NCI-H1048 (cell line): ENCODE data around the gene IRAK2.
"Not testable (repeated sequence)": the region's sequence is repeated elsewhere in the genome, so short reads cannot be mapped to it uniquely, and the experiment has no call there.

ENCODE experiments used
- DNase-seq: peaks from one replicate; lab custom pipeline; 2025; lab: John Stamatoyannopoulos, UW

IRAK2 gene

GRCh38 chr3:10253731-10254130 is 89.0 kb downstream of the IRAK2 start:
- DNase-seq, result no peak

- no peak for DNase-seq
Observed at GRCh38 chr3:10255835-10256234, 91.1 kb downstream of the IRAK2 start.

GRCh38 chr3:10259036-10259435 is 94.3 kb downstream of the IRAK2 start:
- DNase-seq, result no peak

DNA sequence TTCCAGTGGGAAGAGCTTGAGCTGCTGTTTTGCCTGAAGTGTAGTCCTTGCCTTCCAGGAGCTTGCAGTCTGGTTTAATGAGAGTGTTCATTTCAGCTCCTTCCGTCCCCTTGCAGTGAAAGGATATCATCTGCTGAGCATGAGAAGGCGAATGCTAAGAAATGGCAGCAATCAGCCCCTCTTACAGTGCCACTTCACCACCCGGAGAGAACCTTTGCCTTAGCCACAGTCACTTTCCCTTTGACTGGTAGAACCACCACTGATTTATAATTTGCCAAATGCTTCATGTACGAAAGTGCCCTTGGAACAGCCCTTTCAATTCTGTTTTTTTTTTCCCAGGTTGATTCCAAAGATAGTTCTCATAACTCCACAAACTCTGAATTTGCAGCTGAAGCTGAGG is 95.1 kb downstream of the IRAK2 start:
- DNase-seq, result no peak

- DNase-seq, result no peak
Observed at GRCh38 chr3:10260211-10260701, 95.5 kb downstream of the IRAK2 start.

DNA sequence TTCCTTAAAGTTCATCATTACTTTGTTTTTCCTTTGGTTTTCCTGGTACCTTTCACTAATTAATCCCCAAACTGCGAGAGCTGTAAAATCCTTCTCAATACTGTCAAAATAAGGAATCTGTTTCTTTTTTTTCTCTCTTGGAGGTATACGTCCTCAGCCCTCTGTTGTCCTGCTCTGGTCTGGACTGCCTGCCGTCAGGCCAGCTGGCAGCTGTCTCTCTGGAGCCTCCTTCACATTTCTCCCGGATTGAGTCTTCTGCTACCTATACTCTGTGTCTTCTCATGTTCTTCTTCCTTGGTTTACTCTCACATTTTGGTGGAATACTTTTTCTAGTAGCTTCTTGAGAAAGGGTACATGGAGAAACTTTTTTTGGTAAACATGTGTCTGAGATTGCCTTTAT is 97.3 kb downstream of the IRAK2 start:
- no peak for DNase-seq

DNA sequence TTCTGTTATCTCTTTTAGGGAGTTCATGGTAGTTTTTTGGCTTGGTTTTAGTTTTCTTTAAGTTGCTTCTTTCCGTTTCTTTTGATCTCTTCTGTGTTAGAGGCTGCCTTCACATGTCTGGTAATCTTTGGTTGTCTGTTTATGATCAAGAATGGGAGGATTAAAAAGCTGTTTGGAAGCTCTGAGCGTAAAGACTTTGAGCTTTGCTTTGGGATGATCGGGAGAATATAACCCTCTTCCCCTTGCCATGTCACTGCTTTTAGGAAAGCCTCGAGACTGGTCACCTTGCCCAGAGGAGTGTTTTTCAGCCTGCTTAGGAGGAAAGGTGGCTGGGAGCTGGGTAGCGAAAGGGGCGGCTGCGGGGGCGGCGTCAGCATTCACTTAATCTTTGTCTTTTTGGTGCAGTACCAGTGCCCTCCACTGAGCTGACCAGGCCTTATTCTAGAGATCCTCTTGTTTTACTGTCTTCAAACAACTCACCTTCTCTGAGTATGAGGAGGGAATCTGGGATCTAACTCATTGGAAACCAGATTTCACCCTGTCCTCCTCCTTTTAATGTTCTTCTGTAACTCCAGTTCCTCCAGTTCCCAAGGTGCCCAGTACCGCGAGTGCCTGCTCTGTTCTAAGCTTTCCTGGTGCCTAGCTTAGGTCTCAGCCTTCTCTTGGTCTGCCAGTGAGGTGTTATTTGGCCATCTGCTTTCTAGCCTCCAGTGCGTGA is 99.1 kb downstream of the IRAK2 start:
- DNase-seq, result no peak

DNA sequence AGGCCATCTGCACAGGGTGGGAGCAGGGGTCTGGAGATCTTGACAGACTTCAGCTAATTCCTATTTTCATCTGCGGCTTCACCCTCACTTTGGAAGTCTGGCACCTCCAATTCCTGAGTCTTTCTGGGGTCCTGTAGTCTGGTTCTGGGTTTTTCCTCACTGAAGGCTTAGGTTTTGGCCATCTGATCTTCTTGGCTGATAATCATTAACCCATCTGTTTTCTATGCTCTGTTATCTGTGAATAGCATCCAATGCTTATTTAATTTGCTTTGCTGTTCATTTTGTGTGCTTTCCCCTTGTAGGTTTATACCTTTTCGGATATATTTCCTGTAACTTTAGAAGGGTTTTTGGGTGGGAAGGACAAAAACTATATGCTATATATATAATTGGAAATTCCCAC is 101.1 kb downstream of the IRAK2 start:
- no peak for DNase-seq

DNA sequence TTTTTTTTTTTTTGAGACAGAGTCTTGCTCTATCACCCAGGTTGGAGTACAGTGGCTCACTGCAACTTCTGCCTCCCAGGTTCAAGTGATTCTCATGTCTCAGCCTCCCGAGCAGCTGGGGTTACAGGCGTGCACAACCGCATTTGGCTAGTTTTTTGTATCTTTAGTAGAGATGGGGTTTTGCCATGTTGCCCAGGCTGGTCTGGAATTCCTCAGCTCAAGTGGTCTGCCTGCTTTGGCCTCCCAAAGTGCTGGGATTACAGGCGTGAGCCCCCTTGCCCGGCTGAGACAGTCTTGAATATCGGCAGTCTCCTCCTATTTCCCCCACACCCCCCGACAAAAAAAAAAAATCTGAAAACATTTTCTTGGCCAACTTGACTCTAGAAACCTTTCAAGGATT is 102.2 kb downstream of the IRAK2 start:
- DNase-seq, result not testable (repeated sequence)

GRCh38 chr3:10268116-10268515 is 103.4 kb downstream of the IRAK2 start:
- no peak for DNase-seq

GRCh38 chr3:10268930-10269329 is 104.2 kb downstream of the IRAK2 start:
- no peak for DNase-seq

GRCh38 chr3:10269443-10269842 is 104.7 kb downstream of the IRAK2 start:
- DNase-seq, result no peak

GRCh38 chr3:10272476-10272875 is 107.8 kb downstream of the IRAK2 start:
- not testable (repeated sequence) for DNase-seq

GRCh38 chr3:10272977-10273376 is 108.3 kb downstream of the IRAK2 start:
- DNase-seq, result no peak

GRCh38 chr3:10273702-10274305 is 109.1 kb downstream of the IRAK2 start:
- no peak for DNase-seq

DNA sequence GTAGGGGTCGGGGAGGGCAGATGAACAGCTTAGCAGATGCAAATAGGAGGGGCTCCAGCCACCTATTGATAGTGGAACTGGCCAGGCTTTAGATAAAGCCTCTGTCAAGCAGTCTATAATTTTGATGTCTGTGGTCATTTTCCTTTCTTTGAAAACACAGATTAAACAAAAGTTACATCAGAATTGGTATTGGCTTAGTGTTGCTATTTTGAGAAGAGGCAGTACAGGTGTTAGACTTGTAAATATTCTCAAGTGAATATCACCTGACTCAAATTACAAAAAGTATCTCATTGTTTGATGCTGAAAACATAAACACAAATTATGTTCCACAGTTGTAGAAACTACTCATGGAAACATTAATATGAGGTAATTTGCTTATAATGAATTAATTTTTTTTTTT is 109.9 kb downstream of the IRAK2 start:
- no peak for DNase-seq

DNA sequence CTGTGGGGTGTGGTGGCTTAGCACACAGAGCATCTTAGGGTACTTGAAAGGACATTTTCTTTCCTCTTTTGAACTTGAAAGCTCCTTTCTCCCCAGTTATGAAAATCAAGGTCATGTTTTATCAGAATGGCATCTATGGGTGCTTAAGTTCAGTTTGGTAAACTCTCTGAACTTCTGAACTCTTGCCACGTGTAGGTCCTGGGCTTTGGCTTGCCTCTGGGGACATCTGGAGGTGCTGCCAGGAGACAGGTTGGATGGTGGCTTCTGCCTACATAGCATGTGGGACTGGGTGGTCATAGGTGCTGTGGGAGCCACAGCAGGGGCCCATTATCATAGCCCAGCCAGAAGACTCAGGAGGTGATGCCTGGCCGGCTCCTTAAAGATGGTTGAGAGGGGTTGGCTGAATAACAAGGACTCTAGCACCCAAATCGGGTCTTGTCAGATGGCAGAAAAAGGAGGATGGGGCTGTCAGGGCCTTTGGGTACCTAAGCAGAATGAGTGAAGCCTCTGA is 112.5 kb downstream of the IRAK2 start:
- DNase-seq, result no peak

- no peak for DNase-seq
Observed at GRCh38 chr3:10278501-10278900, 113.8 kb downstream of the IRAK2 start.

- DNase-seq, result no peak
Observed at GRCh38 chr3:10279384-10280176, 114.9 kb downstream of the IRAK2 start.

GRCh38 chr3:10280177-10280529 is 115.4 kb downstream of the IRAK2 start:
- DNase-seq, result no peak

DNA sequence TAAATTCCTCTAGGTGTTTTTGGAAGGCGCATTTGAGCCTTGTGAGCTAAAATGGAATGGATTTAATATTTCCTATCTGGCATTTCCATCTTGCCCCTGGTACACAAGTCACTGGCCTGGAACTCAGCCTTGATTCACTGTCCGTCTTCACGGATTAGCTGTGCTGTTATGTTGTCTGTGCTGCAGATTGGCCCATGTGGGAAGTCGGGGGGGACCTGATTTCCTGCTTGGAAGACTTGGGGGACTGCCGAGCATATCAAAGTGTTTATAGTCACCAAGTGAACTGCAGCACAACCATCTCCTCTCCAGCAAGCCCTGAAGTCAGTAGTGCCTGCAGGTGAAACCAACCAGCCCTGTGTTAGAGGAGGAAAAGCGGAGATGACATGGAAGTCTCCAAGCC is 115.9 kb downstream of the IRAK2 start:
- DNase-seq, result no peak

DNA sequence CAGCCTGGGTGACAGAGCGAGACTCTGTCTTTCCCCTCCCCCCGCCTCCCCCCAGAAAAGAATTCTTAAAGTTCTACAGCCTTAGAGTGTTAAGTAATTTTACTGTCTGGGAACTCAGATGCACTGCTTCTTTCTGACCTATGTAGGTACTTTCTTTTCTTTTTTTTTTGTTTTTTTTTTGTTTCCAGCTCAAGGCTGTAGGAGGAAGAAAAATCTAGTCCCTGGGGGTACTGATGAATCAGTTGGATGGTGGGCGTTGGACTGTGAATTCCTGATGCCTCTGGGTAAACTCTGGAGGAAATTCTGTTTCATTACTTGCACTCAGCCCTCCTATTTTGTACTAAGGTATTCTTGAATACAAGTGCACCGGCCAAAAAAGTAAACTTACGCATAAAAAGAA is 117.2 kb downstream of the IRAK2 start:
- no peak for DNase-seq

DNA sequence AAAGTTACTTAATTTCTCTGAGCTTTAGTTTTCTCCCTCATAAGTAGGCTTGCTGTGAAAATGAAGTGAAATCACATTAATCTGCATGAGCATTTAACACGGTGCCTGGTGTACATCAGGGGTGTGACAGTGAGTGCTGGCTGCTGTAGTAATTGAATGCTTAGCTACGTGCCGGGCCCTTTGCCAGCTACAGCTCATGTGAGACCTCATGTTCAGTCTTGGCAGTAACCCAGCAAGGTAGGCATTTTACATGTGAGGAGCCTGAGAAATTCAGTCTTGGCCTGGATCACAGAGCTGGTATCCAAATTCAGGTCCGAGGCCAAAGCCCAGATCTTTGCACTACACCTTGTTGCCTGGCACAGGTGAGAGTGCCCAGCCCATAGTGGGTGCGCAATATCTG is 118.9 kb downstream of the IRAK2 start:
- no peak for DNase-seq
